ENCODE data around the gene PBOV1.

Gene PBOV1

DNA sequence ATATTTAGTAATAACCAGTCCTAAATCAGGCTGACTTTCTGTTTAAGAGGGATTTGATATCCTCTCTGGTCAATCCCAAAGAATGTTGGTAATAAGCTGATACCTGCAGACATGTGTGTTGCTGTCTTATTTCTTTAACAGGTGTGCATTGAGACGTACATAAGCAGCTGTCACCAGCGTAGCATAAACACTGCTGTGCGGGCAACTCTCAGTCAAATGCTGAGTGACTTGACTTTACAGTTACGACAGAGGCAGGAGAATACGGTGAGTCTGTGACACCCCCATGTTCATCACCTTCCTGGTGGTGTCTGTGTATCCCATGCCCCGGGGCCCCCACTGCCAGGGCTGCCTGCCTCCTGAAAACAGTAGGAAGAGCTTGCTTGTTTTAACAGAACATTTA lies 20.1 kb upstream of the PBOV1 start:
- H3K4me3 ChIP-seq (ENCODE audit: low read depth, low read length), result no peak overlapping the region
- TF ChIP-seq, protein P1, sequence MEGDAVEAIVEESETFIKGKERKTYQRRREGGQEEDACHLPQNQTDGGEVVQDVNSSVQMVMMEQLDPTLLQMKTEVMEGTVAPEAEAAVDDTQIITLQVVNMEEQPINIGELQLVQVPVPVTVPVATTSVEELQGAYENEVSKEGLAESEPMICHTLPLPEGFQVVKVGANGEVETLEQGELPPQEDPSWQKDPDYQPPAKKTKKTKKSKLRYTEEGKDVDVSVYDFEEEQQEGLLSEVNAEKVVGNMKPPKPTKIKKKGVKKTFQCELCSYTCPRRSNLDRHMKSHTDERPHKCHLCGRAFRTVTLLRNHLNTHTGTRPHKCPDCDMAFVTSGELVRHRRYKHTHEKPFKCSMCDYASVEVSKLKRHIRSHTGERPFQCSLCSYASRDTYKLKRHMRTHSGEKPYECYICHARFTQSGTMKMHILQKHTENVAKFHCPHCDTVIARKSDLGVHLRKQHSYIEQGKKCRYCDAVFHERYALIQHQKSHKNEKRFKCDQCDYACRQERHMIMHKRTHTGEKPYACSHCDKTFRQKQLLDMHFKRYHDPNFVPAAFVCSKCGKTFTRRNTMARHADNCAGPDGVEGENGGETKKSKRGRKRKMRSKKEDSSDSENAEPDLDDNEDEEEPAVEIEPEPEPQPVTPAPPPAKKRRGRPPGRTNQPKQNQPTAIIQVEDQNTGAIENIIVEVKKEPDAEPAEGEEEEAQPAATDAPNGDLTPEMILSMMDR (IDR thresholded peaks at IDR 0.05; ENCODE audit: low read depth, low read length), result no peak
- no peak for DNase-seq
- no peaks in the 10 kb centered on the region for H3K27me3 ChIP-seq (ENCODE audit: insufficient read depth, low read depth, severe bottlenecking)
- no peaks in the 10 kb centered on the region; the same call in 1 of the 2 replicates for H3K36me3 ChIP-seq
- no peaks in the 10 kb centered on the region for H3K9me3 ChIP-seq (ENCODE audit: severe bottlenecking)
- no peak overlapping the region for H3K27ac ChIP-seq

DNA sequence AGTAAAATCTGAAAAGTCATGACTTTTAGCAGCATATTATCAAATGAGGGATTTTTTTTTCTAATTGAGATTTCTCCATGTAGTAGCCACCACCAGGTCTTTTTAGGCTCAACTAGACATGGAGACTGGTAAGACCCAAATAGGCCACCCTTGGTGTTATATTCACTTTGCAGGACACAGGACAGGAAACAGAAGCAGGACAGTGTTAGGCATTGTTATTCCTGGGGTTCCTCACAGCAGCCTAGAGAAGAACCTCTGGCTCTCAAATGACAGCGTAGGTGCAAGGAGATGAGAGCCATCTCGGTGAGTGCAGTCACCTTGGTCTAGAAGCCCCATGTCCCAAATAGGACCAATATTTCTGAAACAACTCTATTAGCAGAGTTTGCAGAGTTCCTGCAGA lies 19.2 kb upstream of the PBOV1 start:
- DNase-seq, result no peak
- Histone ChIP-seq H3K9me3 (ENCODE audit: severe bottlenecking) (no peaks in the 10 kb centered on the region), H3K27ac (no peak overlapping the region), H3K27me3 (ENCODE audit: insufficient read depth, low read depth, severe bottlenecking) (no peaks in the 10 kb centered on the region), H3K4me3 (ENCODE audit: low read depth, low read length) (no peak overlapping the region), H3K36me3 (no peaks in the 10 kb centered on the region; the same call in 1 of the 2 replicates)
- TF ChIP-seq, protein P1 (IDR thresholded peaks at IDR 0.05; ENCODE audit: low read depth, low read length), result no peak

DNA sequence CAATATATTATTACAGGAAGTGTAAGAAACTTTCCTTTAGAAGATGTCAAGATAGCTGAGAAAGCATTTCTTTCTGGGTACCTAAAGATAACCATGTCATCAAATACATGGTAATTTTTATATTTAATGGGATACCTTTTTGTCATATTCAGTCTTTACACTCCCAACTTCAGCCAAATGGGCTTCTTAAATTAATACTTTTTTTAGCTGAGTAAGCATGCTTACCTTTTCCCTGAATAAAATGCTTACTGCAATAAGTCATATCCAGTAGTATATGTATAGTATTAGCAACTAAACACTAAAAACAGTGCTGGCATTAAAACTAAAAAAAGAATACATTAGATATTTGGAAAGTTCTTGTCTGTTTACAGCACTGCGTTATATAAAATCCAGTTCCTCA lies 17.4 kb upstream of the PBOV1 start:
- H3K27me3 ChIP-seq (ENCODE audit: insufficient read depth, low read depth, severe bottlenecking), result no peaks in the 10 kb centered on the region
- no peak for DNase-seq
- TF ChIP-seq, protein P1 (IDR thresholded peaks at IDR 0.05; ENCODE audit: low read depth, low read length), result no peak
- H3K4me3 ChIP-seq (ENCODE audit: low read depth, low read length), result no peak overlapping the region
- no peak overlapping the region for H3K27ac ChIP-seq
- H3K36me3 ChIP-seq, result no peaks in the 10 kb centered on the region; the same call in 1 of the 2 replicates
- no peaks in the 10 kb centered on the region for H3K9me3 ChIP-seq (ENCODE audit: severe bottlenecking)

DNA sequence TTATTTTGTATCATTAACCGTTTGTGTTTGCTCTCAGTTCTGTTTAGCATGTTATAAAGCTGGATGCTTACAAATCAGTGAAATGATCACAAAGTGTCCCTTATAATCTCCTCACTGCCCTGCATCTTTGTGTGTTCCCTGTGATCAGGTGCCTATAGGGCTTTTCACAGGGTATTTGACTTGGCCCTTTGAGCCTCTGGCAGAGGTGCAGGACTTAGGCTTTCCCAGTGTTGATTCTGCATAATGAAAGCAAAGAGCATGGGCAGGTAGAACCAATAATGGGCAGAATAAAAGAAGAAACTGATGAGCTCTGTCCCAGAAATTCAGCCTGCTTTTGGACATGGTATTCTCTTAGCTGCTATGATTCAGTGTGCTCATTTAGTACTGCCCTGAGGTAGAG lies 16.9 kb upstream of the PBOV1 start:
- DNase-seq, result no peak
- H3K27me3 ChIP-seq (ENCODE audit: insufficient read depth, low read depth, severe bottlenecking), result no peaks in the 10 kb centered on the region
- no peak overlapping the region for H3K4me3 ChIP-seq (ENCODE audit: low read depth, low read length)
- H3K9me3 ChIP-seq (ENCODE audit: severe bottlenecking), result no peaks in the 10 kb centered on the region
- no peak overlapping the region for H3K27ac ChIP-seq
- no peaks in the 10 kb centered on the region; the same call in 1 of the 2 replicates for H3K36me3 ChIP-seq
- TF ChIP-seq, protein P1 (IDR thresholded peaks at IDR 0.05; ENCODE audit: low read depth, low read length), result no peak

DNA sequence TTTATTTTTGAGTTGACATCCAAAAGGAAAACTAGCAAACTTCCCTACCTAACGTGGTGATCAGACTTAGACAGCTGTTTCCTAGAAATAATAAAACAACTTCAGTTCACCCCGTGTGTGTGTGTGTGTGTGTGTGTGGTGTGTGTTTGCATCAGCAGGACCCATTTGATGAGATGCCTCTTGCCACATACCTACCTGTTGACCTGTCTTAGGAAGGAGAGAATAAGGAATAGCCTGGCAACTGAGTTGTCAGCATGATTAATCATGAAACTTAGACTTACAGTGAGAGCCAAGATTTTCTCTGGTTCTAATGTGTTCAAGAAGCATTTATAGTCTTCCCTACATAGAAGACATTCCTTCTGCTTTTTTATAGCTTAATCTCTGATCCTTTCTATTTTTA lies 16.1 kb upstream of the PBOV1 start:
- no peak for DNase-seq
- no peaks in the 10 kb centered on the region for H3K9me3 ChIP-seq (ENCODE audit: severe bottlenecking)
- TF ChIP-seq, protein P1 (IDR thresholded peaks at IDR 0.05; ENCODE audit: low read depth, low read length), result no peak
- H3K36me3 ChIP-seq, result no peaks in the 10 kb centered on the region; the same call in 1 of the 2 replicates
- no peak overlapping the region for H3K4me3 ChIP-seq (ENCODE audit: low read depth, low read length)
- no peaks in the 10 kb centered on the region for H3K27me3 ChIP-seq (ENCODE audit: insufficient read depth, low read depth, severe bottlenecking)
- no peak overlapping the region for H3K27ac ChIP-seq

DNA sequence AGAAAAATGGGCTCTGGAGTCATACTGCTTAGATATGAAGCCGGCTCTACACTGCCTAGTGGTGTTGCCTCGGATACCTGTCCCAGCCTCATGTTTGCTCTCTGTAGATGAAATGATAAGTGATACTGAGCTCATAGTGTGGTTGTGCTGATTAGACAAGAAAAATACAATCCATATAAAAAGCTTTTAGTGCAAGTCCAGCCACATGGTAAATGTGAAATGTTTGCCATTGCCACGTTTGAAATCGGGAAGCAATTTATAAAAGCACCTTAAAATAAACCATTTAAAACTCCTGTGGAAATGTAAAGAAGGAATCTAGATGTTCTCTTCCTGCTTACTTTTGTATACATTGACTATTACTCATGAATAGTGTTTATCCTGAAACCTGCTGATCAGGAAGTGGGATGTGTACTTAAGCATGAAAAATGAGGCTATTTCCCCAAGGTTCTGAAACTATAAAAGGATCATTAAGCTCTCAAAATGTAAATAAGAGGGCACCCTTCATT lies 13.1 kb upstream of the PBOV1 start:
- TF ChIP-seq, protein P1 (IDR thresholded peaks at IDR 0.05; ENCODE audit: low read depth, low read length), result no peak
- no peak for DNase-seq
- Histone ChIP-seq H3K9me3 (ENCODE audit: severe bottlenecking) (no peaks in the 10 kb centered on the region), H3K27me3 (ENCODE audit: insufficient read depth, low read depth, severe bottlenecking) (no peaks in the 10 kb centered on the region), H3K27ac (no peak overlapping the region), H3K4me3 (ENCODE audit: low read depth, low read length) (no peak overlapping the region), H3K36me3 (no peaks in the 10 kb centered on the region; the same call in 1 of the 2 replicates)

Data from WERI-Rb-1 (cell line).